ENCODE measurements around the gene NCR3LG1.

DNA sequence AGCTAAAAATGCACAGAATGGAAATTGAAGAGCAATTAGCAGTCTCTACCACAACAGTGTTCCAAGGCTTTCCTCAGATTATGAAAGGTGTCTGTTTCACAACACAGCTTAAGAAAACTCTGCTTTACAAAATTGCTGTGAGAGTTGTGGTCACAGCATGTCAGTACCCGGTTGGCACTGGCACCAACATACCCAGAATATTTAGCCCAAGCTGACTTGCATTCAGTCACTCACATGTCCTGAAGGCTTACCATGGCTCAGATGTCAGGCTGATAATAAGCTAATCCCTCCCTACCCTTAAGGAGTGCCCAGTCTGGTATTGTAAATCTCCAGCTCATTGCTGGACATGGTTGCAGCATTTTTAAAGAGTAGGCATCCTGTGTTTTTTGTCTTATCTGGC lies 14.9 kb downstream of the NCR3LG1 start:
- TF ChIP-seq, protein P1, sequence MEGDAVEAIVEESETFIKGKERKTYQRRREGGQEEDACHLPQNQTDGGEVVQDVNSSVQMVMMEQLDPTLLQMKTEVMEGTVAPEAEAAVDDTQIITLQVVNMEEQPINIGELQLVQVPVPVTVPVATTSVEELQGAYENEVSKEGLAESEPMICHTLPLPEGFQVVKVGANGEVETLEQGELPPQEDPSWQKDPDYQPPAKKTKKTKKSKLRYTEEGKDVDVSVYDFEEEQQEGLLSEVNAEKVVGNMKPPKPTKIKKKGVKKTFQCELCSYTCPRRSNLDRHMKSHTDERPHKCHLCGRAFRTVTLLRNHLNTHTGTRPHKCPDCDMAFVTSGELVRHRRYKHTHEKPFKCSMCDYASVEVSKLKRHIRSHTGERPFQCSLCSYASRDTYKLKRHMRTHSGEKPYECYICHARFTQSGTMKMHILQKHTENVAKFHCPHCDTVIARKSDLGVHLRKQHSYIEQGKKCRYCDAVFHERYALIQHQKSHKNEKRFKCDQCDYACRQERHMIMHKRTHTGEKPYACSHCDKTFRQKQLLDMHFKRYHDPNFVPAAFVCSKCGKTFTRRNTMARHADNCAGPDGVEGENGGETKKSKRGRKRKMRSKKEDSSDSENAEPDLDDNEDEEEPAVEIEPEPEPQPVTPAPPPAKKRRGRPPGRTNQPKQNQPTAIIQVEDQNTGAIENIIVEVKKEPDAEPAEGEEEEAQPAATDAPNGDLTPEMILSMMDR (IDR thresholded peaks at IDR 0.05) = no peak
- TF ChIP-seq POLR2A (IDR thresholded peaks at IDR 0.05) = no peak
